Lower leg skin (tissue), 3 donors: ENCODE results near the gene TMEM39B.

Experiments used
- POLR2A ChIP-seq, 2 donors: fragments of 450-650 bp; IDR thresholded peaks; one replicate each; pipeline ENCODE4 v1.6.1; 2016 to 2017; ENCODE audit warnings: antibody characterized with exemption in 2 of 2, mild to moderate bottlenecking in 1 of 2, moderate library complexity in 1 of 2
- TF ChIP-seq, protein P1 (sequence below), 3 donors: fragments of 450-650 bp; IDR thresholded peaks; one replicate each; pipeline ENCODE4 v1.5.1; 2016; ENCODE audit warnings: antibody characterized with exemption in 3 of 3, mild to moderate bottlenecking in 3 of 3, moderate library complexity in 2 of 3

DNA sequence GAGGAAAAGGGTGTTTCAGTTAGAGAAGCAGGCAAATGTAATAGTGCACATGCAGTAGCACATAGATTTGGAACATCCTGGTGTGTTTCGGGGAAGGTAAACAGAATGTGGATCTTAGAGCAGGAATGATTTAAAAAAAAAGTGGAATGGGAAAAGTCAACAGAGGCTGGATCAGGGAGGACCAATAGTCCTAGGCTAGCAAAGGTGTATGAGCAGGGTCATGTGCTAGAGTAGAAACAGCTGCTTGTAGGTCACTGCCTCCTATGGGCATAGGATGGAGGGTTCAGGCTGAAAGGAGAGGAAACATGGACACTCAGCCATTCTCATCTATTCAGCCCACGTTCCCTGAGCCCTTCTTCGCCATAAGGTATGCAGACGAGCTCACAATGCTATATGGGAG lies 31.4 kb downstream of the TMEM39B start:
- TF ChIP-seq, protein P1, sequence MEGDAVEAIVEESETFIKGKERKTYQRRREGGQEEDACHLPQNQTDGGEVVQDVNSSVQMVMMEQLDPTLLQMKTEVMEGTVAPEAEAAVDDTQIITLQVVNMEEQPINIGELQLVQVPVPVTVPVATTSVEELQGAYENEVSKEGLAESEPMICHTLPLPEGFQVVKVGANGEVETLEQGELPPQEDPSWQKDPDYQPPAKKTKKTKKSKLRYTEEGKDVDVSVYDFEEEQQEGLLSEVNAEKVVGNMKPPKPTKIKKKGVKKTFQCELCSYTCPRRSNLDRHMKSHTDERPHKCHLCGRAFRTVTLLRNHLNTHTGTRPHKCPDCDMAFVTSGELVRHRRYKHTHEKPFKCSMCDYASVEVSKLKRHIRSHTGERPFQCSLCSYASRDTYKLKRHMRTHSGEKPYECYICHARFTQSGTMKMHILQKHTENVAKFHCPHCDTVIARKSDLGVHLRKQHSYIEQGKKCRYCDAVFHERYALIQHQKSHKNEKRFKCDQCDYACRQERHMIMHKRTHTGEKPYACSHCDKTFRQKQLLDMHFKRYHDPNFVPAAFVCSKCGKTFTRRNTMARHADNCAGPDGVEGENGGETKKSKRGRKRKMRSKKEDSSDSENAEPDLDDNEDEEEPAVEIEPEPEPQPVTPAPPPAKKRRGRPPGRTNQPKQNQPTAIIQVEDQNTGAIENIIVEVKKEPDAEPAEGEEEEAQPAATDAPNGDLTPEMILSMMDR (IDR thresholded peaks at IDR 0.05), result no peak
- no peak for TF ChIP-seq POLR2A (IDR thresholded peaks at IDR 0.05)
